GM20000 (cell line): ENCODE results near the gene DTYMK.
"Not testable (repeated sequence)": the region's sequence is repeated elsewhere in the genome, so short reads cannot be mapped to it uniquely, and the experiment has no call there.

Experiments used
- DNase-seq: peaks from one replicate; pipeline ENCODE4 v3.0.0; 2012; ENCODE audit warnings: low spot score
- TF ChIP-seq, protein P1 (sequence below): IDR thresholded peaks from 2 replicates; pipeline ENCODE4 v1.5.1; 2012; ENCODE audit warnings: mild to moderate bottlenecking, control low read depth; ENCODE audit errors: extremely low read depth, missing control alignments

The DTYMK gene

DNA sequence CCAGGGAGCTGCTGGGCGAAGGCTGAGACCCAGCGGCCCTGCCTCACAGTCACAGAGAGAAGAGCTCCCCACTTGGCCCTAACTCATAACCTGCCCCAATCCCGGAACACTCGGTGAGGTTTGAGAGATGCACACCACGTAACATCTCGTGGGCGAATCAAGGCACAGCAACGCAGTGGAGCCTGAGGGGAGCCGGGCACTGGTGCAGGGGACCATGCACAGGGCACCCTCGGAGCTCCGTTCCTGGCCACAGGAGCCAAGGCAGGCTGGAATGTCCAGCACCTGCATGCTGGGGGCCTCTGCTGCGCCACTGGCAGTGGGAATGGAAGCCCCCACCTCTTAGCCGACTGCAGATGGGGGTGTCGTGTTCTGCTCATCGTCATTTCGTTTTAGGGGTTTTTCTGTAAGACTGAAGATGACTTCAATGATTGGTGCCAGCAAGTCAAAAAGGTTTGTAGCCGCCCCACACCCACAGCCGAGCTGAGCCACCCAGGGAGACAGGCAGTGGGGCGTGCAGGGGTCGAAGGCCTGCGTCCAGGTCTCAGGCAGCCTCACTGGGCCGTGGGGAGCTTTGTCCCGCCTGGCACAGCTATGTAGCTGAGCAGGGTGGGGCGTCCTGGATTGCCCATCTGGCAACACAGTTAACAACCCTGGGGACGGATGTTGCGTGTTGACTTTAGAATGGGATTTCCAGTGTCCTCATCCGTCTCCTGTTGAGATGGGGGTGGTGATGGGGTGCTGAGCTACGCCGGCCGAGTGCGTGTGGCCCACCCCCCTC is 16.1 kb downstream of the DTYMK start:
- TF ChIP-seq, protein P1, sequence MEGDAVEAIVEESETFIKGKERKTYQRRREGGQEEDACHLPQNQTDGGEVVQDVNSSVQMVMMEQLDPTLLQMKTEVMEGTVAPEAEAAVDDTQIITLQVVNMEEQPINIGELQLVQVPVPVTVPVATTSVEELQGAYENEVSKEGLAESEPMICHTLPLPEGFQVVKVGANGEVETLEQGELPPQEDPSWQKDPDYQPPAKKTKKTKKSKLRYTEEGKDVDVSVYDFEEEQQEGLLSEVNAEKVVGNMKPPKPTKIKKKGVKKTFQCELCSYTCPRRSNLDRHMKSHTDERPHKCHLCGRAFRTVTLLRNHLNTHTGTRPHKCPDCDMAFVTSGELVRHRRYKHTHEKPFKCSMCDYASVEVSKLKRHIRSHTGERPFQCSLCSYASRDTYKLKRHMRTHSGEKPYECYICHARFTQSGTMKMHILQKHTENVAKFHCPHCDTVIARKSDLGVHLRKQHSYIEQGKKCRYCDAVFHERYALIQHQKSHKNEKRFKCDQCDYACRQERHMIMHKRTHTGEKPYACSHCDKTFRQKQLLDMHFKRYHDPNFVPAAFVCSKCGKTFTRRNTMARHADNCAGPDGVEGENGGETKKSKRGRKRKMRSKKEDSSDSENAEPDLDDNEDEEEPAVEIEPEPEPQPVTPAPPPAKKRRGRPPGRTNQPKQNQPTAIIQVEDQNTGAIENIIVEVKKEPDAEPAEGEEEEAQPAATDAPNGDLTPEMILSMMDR, result no peak
- no peak for DNase-seq

DNA sequence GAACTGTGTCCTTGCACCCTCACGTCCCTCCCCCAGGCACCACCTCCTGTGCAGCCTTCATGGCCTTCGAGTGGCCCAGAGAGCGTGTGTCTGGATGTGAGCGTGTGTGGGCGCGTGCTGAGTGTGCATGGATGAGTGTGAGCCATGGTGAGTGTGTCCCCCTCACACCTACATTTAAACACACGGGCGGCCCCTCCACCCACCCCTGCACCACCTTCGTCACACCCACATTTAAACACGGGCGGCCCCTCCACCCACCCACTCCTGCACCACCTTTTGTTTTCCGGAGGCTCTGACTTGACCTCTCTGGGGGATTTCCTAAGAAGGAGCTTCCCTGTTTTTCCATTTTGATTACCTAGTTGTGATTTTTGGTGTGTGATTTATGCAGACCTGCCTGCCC is 17.8 kb downstream of the DTYMK start:
- no peak for DNase-seq
- TF ChIP-seq, protein P1, result no peak

DNA sequence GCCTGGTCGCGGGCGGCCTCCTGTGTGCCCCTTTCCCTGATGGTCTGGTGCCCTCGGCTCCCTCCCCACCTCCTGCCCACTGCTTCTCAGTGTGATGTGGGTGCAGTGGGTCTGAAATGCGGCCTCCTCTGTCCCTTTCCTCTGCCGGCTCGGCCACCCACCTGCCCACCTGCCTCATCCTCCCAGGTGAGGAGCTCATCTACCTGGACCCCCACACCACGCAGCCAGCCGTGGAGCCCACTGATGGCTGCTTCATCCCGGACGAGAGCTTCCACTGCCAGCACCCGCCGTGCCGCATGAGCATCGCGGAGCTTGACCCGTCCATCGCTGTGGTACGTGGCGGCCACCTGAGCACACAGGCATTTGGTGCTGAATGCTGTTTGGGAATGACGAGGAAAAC is 18.3 kb downstream of the DTYMK start:
- TF ChIP-seq, protein P1, result no peak
- DNase-seq, result no peak

DNA sequence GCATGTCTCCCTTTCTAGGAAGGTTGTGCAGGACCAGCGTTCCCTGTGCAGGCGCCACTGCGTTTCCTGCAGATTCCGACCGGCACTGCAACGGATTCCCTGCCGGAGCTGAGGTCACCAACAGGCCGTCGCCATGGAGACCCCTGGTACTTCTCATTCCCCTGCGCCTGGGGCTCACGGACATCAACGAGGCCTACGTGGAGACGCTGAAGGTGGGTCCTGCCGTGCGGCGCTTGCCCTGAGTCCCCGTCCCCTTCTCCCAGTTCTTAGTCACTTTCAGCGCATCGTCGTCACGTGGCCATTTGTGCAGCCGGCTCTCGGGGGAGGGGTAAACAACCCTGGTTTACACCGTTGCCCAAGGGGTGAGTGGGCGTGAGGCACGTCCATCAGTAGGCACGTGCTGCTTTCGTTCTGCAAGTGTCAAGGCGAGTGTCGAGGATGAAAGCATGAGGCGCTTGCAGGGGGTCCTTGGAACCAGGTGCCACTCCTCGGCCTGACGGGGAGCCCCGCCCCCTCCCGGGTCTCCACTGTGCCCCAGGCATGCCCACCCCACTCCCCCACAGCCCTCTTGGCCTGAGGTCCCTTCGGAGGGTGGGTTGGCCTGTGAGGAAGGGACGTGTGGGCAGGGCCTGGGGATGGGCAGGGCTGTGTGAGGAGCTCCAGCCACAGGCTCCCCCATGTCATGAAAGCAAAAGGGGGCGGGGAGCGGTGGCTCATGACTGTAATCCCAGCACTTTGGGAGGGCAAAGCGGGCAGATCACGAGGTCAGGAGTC is 19.8 kb downstream of the DTYMK start:
- no peak for DNase-seq
- TF ChIP-seq, protein P1, result no peak

DNA sequence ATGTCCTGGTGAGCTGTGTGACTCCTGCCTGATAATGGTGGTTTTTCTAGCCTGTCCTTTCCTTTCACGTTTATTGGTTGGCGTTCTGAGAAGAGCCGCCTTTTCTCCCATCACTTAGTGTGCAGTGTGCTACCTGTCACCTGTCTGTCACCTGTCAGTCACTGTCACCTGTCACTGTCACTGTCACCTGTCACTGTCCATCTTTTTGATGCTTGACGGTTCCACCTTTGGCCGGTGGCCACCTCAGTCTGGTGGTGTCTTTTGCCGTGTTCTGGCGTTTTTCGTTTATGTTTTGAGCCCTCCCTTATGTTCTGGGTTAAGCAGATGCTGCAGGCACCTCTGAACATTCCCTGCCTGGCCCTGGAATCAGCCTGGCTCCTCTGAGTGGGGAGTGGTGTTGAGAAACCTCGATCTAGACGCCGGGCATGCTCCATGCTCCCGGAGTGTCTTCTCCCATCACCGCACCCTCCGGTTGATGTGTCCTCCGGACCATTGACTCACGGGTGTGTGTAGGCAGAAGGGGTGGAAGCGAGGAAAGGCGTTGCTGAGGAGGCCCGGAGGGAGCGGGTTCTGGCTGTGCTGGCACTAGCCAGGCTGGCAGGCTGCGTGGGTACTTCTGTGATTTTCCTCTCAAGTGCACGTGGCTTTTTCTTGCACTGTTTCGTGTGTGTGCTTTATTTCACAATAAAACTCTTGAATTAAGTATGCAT is 20.7 kb downstream of the DTYMK start:
- TF ChIP-seq, protein P1, result no peak
- no peak for DNase-seq

DNA sequence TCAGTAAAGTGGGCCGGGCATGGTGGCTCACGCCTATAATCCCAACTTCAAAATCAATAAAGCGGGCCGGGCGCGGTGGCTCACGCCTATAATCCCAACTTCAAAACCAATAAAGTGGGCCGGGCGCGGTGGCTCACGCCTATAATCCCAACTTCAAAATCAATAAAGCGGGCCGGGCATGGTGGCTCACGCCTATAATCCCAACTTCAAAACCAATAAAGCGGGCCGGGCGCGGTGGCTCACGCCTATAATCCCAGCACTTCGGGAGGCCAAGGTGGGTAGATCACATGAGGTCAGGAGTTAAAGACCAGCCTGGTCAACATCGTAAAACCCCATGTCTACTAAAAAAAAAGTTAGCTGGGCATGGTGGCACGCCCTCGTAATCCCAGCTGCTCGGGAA is 23.9 kb downstream of the DTYMK start:
- DNase-seq, result not testable (repeated sequence)

DNA sequence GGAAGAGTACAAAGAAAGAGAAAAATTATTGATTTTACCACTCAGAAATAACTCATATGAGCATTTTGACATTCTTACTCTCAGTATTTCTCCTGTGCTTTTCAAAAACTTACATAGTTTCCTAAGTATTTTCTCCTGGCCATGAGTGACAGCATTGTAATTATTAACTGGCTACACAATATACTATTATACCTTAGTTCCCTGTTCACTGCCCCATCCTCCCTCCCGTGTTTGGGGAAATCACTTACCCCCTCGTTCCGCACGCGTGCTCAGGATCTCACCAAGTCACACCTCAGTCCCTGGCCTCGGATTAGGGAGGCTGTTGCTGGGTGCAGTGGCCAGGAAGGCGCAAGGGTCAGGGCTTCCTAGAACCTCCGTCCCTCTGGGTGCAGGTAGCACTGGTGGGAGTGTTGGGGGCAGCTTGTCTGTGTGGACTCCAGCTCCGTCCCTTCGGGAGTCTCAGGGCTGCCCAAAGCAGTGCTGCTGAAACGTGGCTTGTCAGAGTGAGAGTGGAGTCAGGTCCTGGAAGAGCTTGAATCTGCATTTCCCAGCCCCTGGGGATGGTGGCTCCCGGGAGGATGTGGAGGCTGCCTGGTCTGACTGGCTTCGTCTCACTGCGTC is 25.9 kb downstream of the DTYMK start:
- DNase-seq, result no peak
- TF ChIP-seq, protein P1, result no peak
